Esophagus squamous epithelium (tissue), 5 donors: ENCODE data around the gene DIDO1. TPM values are rescaled to one million over a fixed set of nuclear protein-coding genes. Genes with fewer than 3 reads are reported as not detected.

Source experiments
- DNase-seq: peaks from one replicate; lab custom pipeline; 2025; lab: John Stamatoyannopoulos, UW
- H3K27ac ChIP-seq, 4 donors: fragments of 200-600 bp; sonication (generic); one replicate each; pipeline ENCODE4 v1.5.1; 2016 to 2019; ENCODE audit warnings: mild to moderate bottlenecking in 1 of 4
- H3K27me3 ChIP-seq, 4 donors: fragments of 200-600 bp; sonication (generic); 1 replicate in 3 of 4; 2 replicates in 1 of 4; pipeline versions ENCODE4 v1.5.1 to v1.6.0; 2017 to 2021; ENCODE audit warnings: antibody characterized with exemption in 1 of 4
- H3K36me3 ChIP-seq, 3 donors: fragments of 200-600 bp; sonication (generic); one replicate each; pipeline ENCODE4 v1.5.1; 2016 to 2019
- H3K4me1 ChIP-seq, 3 donors: fragments of 200-600 bp; sonication (generic); one replicate each; pipeline ENCODE4 v1.5.1; 2017 to 2019
- H3K4me3 ChIP-seq, 4 donors: fragments of 200-600 bp; sonication (generic); 1 replicate in 3 of 4; 2 replicates in 1 of 4; pipeline ENCODE4 v1.5.1; 2016 to 2019; ENCODE audit warnings: mild to moderate bottlenecking in 2 of 4, moderate library complexity in 1 of 4
- H3K9me3 ChIP-seq, 3 donors: fragments of 200-600 bp; sonication (generic); one replicate each; pipeline ENCODE4 v1.5.1; 2016 to 2019
- CTCF ChIP-seq, 6 experiments: fragments of 450-650 bp in 4 of 6; fragments of 200-600 bp in 2 of 6; sonication (generic) in 2 of 6; IDR thresholded peaks; one replicate each; pipeline ENCODE4 v1.5.1; 2016 to 2019; ENCODE audit warnings: antibody characterized with exemption in 6 of 6, mild to moderate bottlenecking in 4 of 6, moderate library complexity in 4 of 6
- POLR2A ChIP-seq, 4 donors: fragments of 450-650 bp; IDR thresholded peaks; one replicate each; pipeline ENCODE4 v1.6.1; 2017; ENCODE audit warnings: antibody characterized with exemption in 4 of 4, mild to moderate bottlenecking in 4 of 4, moderate library complexity in 3 of 4
- WGBS, 2 donors: methylation state at CpG; one replicate each; pipeline ENCODE4 v1.1.5; 2018; 5-methylcytosine and 5-hydroxymethylcytosine counted together
- intact Hi-C: fragments of 100-400 bp; cut with DNase I; formaldehyde crosslinking; loops from one replicate; pipeline ENCODE4 v1.15.0; 2022
- total RNA-seq, 4 donors: library from RNA; depleted of rRNA; stranded (reverse); fragments of >200 nt; gene quantifications; one replicate each; pipeline ENCODE4 v1.1.0, GENCODE V29; 2016
- donor health status: DM: yes; HTN: yes; CAD: no.

The DIDO1 gene
- total RNA-seq, 4 donors from 2014 or later, result 27.6 to 57.8 (median 36.7) TPM

GRCh38 chr20:62899633-62900051 lies 26.7 kb downstream of the DIDO1 start:
- TF ChIP-seq POLR2A (IDR thresholded peaks at IDR 0.05) (no peak), CTCF (IDR thresholded peaks at IDR 0.05) (peak in 1 of 6 experiments; percentile 12)
- Histone ChIP-seq H3K4me1 (peaks cover 0 to 45% (median 22%) of the 10 kb centered on the region in 3 donors), H3K27ac (peak overlapping the region in 1 of 4 donors; percentile 82), H3K9me3 (no peaks in the 10 kb centered on the region), H3K27me3 (no peaks in the 10 kb centered on the region), H3K36me3 (peaks cover 0 to 62% (median 15%) of the 10 kb centered on the region in 3 donors), H3K4me3 (no peak overlapping the region)
- 12 to 22% methylated on average over 3 to 5 of the region's 6 CpGs for whole genome bisulfite sequencing, 2 donors
- intact Hi-C loops, result loop anchor here (10.0 kb wide), 1 partner anchor 105 kb away; the partner anchor contains the start of gene BHLHE23
- no peak for DNase-seq

- Histone ChIP-seq H3K27ac (no peak overlapping the region), H3K9me3 (no peaks in the 10 kb centered on the region), H3K4me1 (peaks cover 0 to 45% (median 22%) of the 10 kb centered on the region in 3 donors), H3K36me3 (peaks cover 0 to 62% (median 17%) of the 10 kb centered on the region in 3 donors), H3K4me3 (no peak overlapping the region), H3K27me3 (no peaks in the 10 kb centered on the region)
- DNase-seq, result no peak
- WGBS, 2 donors, result 17 to 29% methylated on average over 13 to 15 of the region's 16 CpGs
- intact Hi-C loops, result loop anchor here (10.0 kb wide), 1 partner anchor 106 kb away; the partner anchor contains the start of gene BHLHE23
- TF ChIP-seq POLR2A (IDR thresholded peaks at IDR 0.05) (no peak), CTCF (IDR thresholded peaks at IDR 0.05) (no peak)
Observed at GRCh38 chr20:62898970-62899632, 27.2 kb downstream of the DIDO1 start.

GRCh38 chr20:62898093-62898964 lies 28.0 kb downstream of the DIDO1 start:
- intact Hi-C loops, result loop anchor here (10.0 kb wide), 1 partner anchor 106 kb away; the partner anchor contains the start of gene BHLHE23
- Histone ChIP-seq H3K4me3 (no peak overlapping the region), H3K27me3 (no peaks in the 10 kb centered on the region), H3K27ac (no peak overlapping the region), H3K36me3 (peaks cover 6 to 62% (median 17%) of the 10 kb centered on the region in 3 donors), H3K9me3 (no peaks in the 10 kb centered on the region), H3K4me1 (peaks cover 0 to 45% (median 22%) of the 10 kb centered on the region in 3 donors)
- 63 to 71% methylated on average over 14 to 16 of the region's 16 CpGs for WGBS, 2 donors
- TF ChIP-seq POLR2A (IDR thresholded peaks at IDR 0.05), result no peak
- no peak for TF ChIP-seq CTCF (IDR thresholded peaks at IDR 0.05)
- no peak for DNase-seq

GRCh38 chr20:62897666-62898065 lies 28.6 kb downstream of the DIDO1 start:
- H3K27me3 ChIP-seq, result no peaks in the 10 kb centered on the region
- peaks cover 8 to 62% (median 15%) of the 10 kb centered on the region in 3 donors for H3K36me3 ChIP-seq
- H3K4me1 ChIP-seq, result peaks cover 0 to 45% (median 22%) of the 10 kb centered on the region in 3 donors
- intact Hi-C loops, result loop anchor here (10.0 kb wide), 1 partner anchor 107 kb away; the partner anchor contains the start of gene BHLHE23
- no peak for DNase-seq
- WGBS, 2 donors, result 45 to 60% methylated on average over 8 to 11 of the region's 11 CpGs
- H3K9me3 ChIP-seq, result no peaks in the 10 kb centered on the region
- no peak overlapping the region for H3K4me3 ChIP-seq
- H3K27ac ChIP-seq, result no peak overlapping the region
- TF ChIP-seq POLR2A (IDR thresholded peaks at IDR 0.05) (no peak), CTCF (IDR thresholded peaks at IDR 0.05) (no peak)
